WTC11 (cell line): ENCODE results near the gene RYR2. TPM values are rescaled to one million over a fixed set of nuclear protein-coding genes. Genes with fewer than 3 reads are reported as not detected.

ENCODE experiments used
- ATAC-seq: fragments of 200-7000 bp; cut with Tn5 transposase; 2 replicates; pipeline ENCODE4 v1.10.0; 2021; ENCODE audit warnings: mild to moderate bottlenecking, moderate library complexity
- CTCF ChIA-PET: fragments of 300-600 bp; sonication (Branson Sonifier 250); formaldehyde crosslinking; loops from one replicate; lab custom pipeline; 2021; ENCODE audit warnings: antibody characterized with exemption; lab: Charles Lee
- POLR2A ChIA-PET: fragments of 350-600 bp; sonication (Branson Sonifier 250); formaldehyde crosslinking; loops from one replicate; lab custom pipeline; 2021; ENCODE audit warnings: antibody characterized with exemption; lab: Charles Lee
- DNase-seq: peaks from one replicate; pipeline ENCODE4 v3.0.0; 2021; ENCODE audit warnings: low spot score
- H3K27ac Mint-ChIP-seq: 2 replicates; pipeline ENCODE4 v1.8.0; 2021; ENCODE audit warnings: mixed read lengths
- H3K27me3 Mint-ChIP-seq: 2 replicates; pipeline ENCODE4 v1.8.0; 2021; ENCODE audit warnings: low read depth, mild to moderate bottlenecking, moderate library complexity, mixed read lengths
- H3K36me3 Mint-ChIP-seq: 2 replicates; pipeline ENCODE4 v1.8.0; 2021; ENCODE audit warnings: mixed read lengths
- H3K4me1 Mint-ChIP-seq: 2 replicates; pipeline ENCODE4 v1.8.0; 2022; ENCODE audit warnings: mixed read lengths
- H3K4me3 Mint-ChIP-seq: 2 replicates; pipeline ENCODE4 v1.8.0; 2021; ENCODE audit warnings: mild to moderate bottlenecking, moderate library complexity, mixed read lengths
- H3K9me3 Mint-ChIP-seq: 2 replicates; pipeline ENCODE4 v1.8.0; 2021; ENCODE audit warnings: mixed read lengths
- ATF1 ChIP-seq: sonication (generic); formaldehyde crosslinking; IDR thresholded peaks from 2 replicates; pipeline ENCODE4 v1.8.1; 2023; ENCODE audit warnings: mild to moderate bottlenecking, moderate library complexity, missing genetic modification reagents
- ATF3 ChIP-seq: sonication (generic); formaldehyde crosslinking; conservative IDR thresholded peaks from 2 replicates; pipeline ENCODE4 v1.8.1; 2022; ENCODE audit warnings: mild to moderate bottlenecking, missing genetic modification reagents
- CREB1 ChIP-seq: sonication (generic); formaldehyde crosslinking; IDR thresholded peaks from 2 replicates; pipeline ENCODE4 v1.8.0; 2023; ENCODE audit warnings: mild to moderate bottlenecking, missing genetic modification reagents
- E2F1 ChIP-seq: sonication (generic); formaldehyde crosslinking; IDR thresholded peaks from 2 replicates; pipeline ENCODE4 v1.8.0; 2022; ENCODE audit warnings: mild to moderate bottlenecking, missing genetic modification reagents
- E2F4 ChIP-seq: sonication (generic); formaldehyde crosslinking; IDR thresholded peaks from 2 replicates; pipeline ENCODE4 v1.8.1; 2022; ENCODE audit warnings: low read depth, mild to moderate bottlenecking, moderate library complexity, missing genetic modification reagents, borderline replicate concordance
- FOXP1 ChIP-seq: sonication (generic); formaldehyde crosslinking; IDR thresholded peaks from 2 replicates; pipeline ENCODE4 v1.8.0; 2022; ENCODE audit warnings: missing genetic modification reagents, mild to moderate bottlenecking, moderate library complexity, borderline replicate concordance
- GRHL2 ChIP-seq: fragments of 250-450 bp; sonication (Bioruptor Pico); IDR thresholded peaks from 2 replicates; pipeline ENCODE4 v1.8.0; 2022; ENCODE audit warnings: mild to moderate bottlenecking, moderate library complexity; ENCODE audit not compliant: insufficient replicate concordance, severe bottlenecking
- JUN ChIP-seq: sonication (generic); formaldehyde crosslinking; IDR thresholded peaks from 2 replicates; pipeline ENCODE4 v1.8.0; 2023; ENCODE audit warnings: mild to moderate bottlenecking, missing genetic modification reagents
- MAX ChIP-seq: sonication (generic); formaldehyde crosslinking; IDR thresholded peaks from 2 replicates; pipeline ENCODE4 v1.8.0; 2022; ENCODE audit warnings: mild to moderate bottlenecking, missing genetic modification reagents
- NFYB ChIP-seq: sonication (generic); formaldehyde crosslinking; conservative IDR thresholded peaks from 2 replicates; pipeline ENCODE4 v1.8.0; 2022; ENCODE audit warnings: low read depth, missing genetic modification reagents
- NR1H2 ChIP-seq: sonication (generic); formaldehyde crosslinking; IDR thresholded peaks from 2 replicates; pipeline ENCODE4 v1.9.0; 2021; ENCODE audit warnings: mild to moderate bottlenecking, moderate library complexity, missing genetic modification reagents
- NR3C1 ChIP-seq: sonication (generic); formaldehyde crosslinking; conservative IDR thresholded peaks from 2 replicates; pipeline ENCODE4 v1.8.1; 2023; ENCODE audit warnings: low read depth, mild to moderate bottlenecking, missing genetic modification reagents
- ZNF416 ChIP-seq: fragments of 250-450 bp; sonication (Bioruptor Pico); IDR thresholded peaks from 2 replicates; pipeline ENCODE4 v1.9.0; 2021; ENCODE audit warnings: mild to moderate bottlenecking, inconsistent platforms
- total RNA-seq: library from RNA; stranded (reverse); gene quantifications from 3 replicates; pipeline ENCODE4 v1.2.3, GENCODE V29; 2021
- TF ChIP-seq, protein P1 (sequence below): sonication (generic); formaldehyde crosslinking; IDR thresholded peaks from 2 replicates; pipeline ENCODE4 v1.8.1; 2022; ENCODE audit warnings: mild to moderate bottlenecking, moderate library complexity, missing genetic modification reagents
- TF ChIP-seq, protein P2 (sequence below): sonication (generic); formaldehyde crosslinking; IDR thresholded peaks from 2 replicates; pipeline ENCODE4 v1.8.0; 2022; ENCODE audit warnings: mild to moderate bottlenecking, missing genetic modification reagents
- TF ChIP-seq, protein P3 (sequence below): sonication (generic); formaldehyde crosslinking; IDR thresholded peaks from 2 replicates; pipeline ENCODE4 v1.8.0; 2023; ENCODE audit warnings: missing genetic modification reagents

Gene RYR2
- total RNA-seq, 1 experiment from 2014 or later = 7.9 TPM

DNA sequence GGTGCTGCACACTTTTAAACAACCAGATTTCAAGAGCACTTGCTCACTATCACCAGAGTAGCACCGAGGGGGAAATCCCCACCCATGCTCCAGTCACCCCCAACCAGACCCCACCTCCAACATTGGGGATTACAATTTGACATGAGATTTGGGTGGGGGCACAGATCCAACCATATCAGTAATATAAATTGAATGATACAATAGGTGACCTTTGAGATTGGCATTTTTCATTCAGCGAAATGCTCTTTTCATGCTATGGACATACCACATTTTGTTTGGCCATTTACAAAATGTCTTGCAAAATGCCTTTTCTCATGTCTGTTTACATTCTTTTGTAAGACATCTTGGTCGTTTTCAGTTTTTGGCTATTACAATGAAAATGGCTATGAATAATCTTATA is 23.9 kb downstream of the RYR2 start (continued):
- no peak for TF ChIP-seq E2F4 (CRISPR knock-in tag)
- TF ChIP-seq ATF3 (CRISPR knock-in tag) = no peak
- TF ChIP-seq, all 79 proteins: peak for 0

GRCh38 chr1:237070519-237070918 is 28.5 kb downstream of the RYR2 start:
- H3K36me3 Mint-ChIP-seq = peaks cover 6% of the 10 kb centered on the region; the same call in 1 of the 2 replicates

DNA sequence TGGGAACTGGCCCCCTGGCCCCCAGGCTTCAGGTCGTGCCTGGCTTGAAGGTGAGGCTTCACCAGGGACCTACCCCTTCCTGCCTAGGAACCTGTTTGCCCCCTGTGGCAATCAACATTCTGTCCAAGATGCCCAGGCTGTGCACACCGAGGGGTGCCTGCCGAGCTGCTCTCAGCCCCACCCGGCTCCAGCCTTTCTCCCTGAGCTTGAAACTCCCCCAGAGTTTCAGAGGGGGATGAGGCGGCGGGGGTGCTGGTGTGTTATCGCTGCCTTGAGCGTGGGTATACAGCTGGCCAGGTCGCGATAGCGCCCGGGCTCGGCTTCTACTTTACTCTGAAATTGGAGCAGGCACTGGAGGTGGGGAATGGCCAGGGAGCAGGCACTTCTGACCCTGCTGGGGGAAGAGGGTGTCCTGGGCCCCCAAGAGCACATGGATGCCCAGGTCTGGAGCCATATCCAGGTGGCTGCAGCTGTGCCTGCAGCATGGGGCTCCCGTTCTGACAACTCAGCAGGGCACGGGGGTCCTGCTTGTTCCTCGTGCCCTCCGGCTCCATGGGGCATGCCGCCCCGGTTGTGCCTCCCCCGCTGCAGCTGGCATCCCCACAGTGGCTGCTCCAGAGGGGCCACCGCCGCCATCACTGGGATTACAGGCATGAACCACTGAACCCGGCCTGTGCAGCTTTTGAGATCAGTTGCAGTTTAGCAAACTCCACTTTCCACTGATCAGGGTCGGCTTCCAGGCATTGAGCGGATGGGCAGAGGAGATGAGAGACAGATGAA is 29.8 kb downstream of the RYR2 start:
- peaks cover 6% of the 10 kb centered on the region; the same call in 1 of the 2 replicates for H3K9me3 Mint-ChIP-seq
- peak; percentile 22 for ATAC-seq
- H3K4me1 Mint-ChIP-seq = peaks cover 31% of the 10 kb centered on the region
- H3K36me3 Mint-ChIP-seq = peaks cover 4% of the 10 kb centered on the region; the same call in 1 of the 2 replicates
- no peaks in the 10 kb centered on the region for H3K27me3 Mint-ChIP-seq
- TF ChIP-seq E2F1 (no peak), MAX (no peak), FOXP1 (CRISPR knock-in tag) (no peak), CREB1 (CRISPR knock-in tag) (no peak), ATF1 (no peak)
- TF ChIP-seq, protein P1, sequence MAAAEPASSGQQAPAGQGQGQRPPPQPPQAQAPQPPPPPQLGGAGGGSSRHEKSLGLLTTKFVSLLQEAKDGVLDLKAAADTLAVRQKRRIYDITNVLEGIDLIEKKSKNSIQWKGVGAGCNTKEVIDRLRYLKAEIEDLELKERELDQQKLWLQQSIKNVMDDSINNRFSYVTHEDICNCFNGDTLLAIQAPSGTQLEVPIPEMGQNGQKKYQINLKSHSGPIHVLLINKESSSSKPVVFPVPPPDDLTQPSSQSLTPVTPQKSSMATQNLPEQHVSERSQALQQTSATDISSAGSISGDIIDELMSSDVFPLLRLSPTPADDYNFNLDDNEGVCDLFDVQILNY = no peak
- H3K4me3 Mint-ChIP-seq = no peak overlapping the region
- peak overlapping the region; percentile 32; the same call in 1 of the 2 replicates for H3K27ac Mint-ChIP-seq
- no peak for DNase-seq
- ChIA-PET CTCF (no interaction called here), POLR2A (no interaction called here)

More at GRCh38 chr1:237070519-237070918, 28.5 kb downstream of the RYR2 start:
- peaks cover 6% of the 10 kb centered on the region; the same call in 1 of the 2 replicates for H3K9me3 Mint-ChIP-seq
- no peaks in the 10 kb centered on the region for H3K27me3 Mint-ChIP-seq
- peaks cover 34% of the 10 kb centered on the region for H3K4me1 Mint-ChIP-seq
- no peak for TF ChIP-seq NR3C1 (CRISPR knock-in tag)
- TF ChIP-seq, protein P2, sequence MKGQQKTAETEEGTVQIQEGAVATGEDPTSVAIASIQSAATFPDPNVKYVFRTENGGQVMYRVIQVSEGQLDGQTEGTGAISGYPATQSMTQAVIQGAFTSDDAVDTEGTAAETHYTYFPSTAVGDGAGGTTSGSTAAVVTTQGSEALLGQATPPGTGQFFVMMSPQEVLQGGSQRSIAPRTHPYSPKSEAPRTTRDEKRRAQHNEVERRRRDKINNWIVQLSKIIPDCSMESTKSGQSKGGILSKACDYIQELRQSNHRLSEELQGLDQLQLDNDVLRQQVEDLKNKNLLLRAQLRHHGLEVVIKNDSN (CRISPR knock-in tag) = no peak
- TF ChIP-seq, protein P3, sequence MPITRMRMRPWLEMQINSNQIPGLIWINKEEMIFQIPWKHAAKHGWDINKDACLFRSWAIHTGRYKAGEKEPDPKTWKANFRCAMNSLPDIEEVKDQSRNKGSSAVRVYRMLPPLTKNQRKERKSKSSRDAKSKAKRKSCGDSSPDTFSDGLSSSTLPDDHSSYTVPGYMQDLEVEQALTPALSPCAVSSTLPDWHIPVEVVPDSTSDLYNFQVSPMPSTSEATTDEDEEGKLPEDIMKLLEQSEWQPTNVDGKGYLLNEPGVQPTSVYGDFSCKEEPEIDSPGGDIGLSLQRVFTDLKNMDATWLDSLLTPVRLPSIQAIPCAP (CRISPR knock-in tag) = no peak
- TF ChIP-seq, protein P1 = no peak
- no peak for TF ChIP-seq ATF3 (CRISPR knock-in tag)
- TF ChIP-seq GRHL2 (CRISPR knock-in tag) = no peak
- no peak for TF ChIP-seq NR1H2
- no peak for TF ChIP-seq JUN
- TF ChIP-seq ZNF416 (CRISPR knock-in tag) = no peak
- TF ChIP-seq NFYB = no peak
- TF ChIP-seq, all 79 proteins: peak for 0
- DNase-seq (no peak), ATAC-seq (no peak)
- ChIA-PET POLR2A (interaction anchor here (1.1 kb wide), 1 partner anchor 28 kb away, joined by 4 read pairs; the partner anchor contains the start of gene RYR2), CTCF (interaction anchor here (1.4 kb wide), 1 partner anchor 28 kb away, joined by 3 read pairs; the partner anchor contains the start of gene RYR2)
- H3K4me3 Mint-ChIP-seq = no peak overlapping the region
- no peak overlapping the region for H3K27ac Mint-ChIP-seq
